Breast epithelium (tissue), 4 donors: ENCODE measurements around the gene TRH. TPM values are rescaled to one million over a fixed set of nuclear protein-coding genes. Genes with fewer than 3 reads are reported as not detected.
A peak's percentile ranks its signal among the peaks of the same experiment; 100 is the strongest.

ENCODE experiments used
- DNase-seq, 2 donors: peaks; one replicate each; pipeline ENCODE4 v3.0.0-alpha.2; 2019; ENCODE audit warnings: low spot score in 2 of 2
- H3K27ac ChIP-seq, 2 donors: fragments of 200-600 bp; sonication (generic) in 1 of 2; one replicate each; pipeline ENCODE4 v1.5.1; 2016 to 2019; ENCODE audit warnings: mild to moderate bottlenecking in 1 of 2
- H3K27me3 ChIP-seq, 2 donors: fragments of 200-600 bp; sonication (generic) in 1 of 2; one replicate each; pipeline versions ENCODE4 v1.5.1 to v1.6.0; 2017 to 2019; ENCODE audit warnings: control low read depth in 1 of 2, mild to moderate bottlenecking in 1 of 2
- H3K36me3 ChIP-seq: fragments of 200-600 bp; one replicate; pipeline ENCODE4 v1.5.1; 2019
- H3K4me1 ChIP-seq, 2 donors: fragments of 200-600 bp; sonication (generic); one replicate each; pipeline ENCODE4 v1.5.1; 2016 to 2019; ENCODE audit warnings: control low read depth in 1 of 2
- H3K4me3 ChIP-seq, 3 donors: fragments of 200-600 bp; sonication (generic); 1 replicate in 2 of 3; 2 replicates in 1 of 3; pipeline ENCODE4 v1.5.1; 2016 to 2019; ENCODE audit warnings: mild to moderate bottlenecking in 3 of 3, moderate library complexity in 2 of 3
- H3K9me3 ChIP-seq, 2 donors: fragments of 200-600 bp; sonication (generic) in 1 of 2; one replicate each; pipeline ENCODE4 v1.5.1; 2016 to 2019; ENCODE audit warnings: control low read depth in 1 of 2
- CTCF ChIP-seq, 3 donors: fragments of 450-650 bp; IDR thresholded peaks; one replicate each; pipeline ENCODE4 v1.5.1; 2016 to 2017; ENCODE audit warnings: antibody characterized with exemption in 3 of 3, mild to moderate bottlenecking in 3 of 3, moderate library complexity in 3 of 3
- POLR2A ChIP-seq: fragments of 450-650 bp; IDR thresholded peaks from one replicate; pipeline ENCODE4 v1.6.1; 2016; ENCODE audit warnings: antibody characterized with exemption, mild to moderate bottlenecking, moderate library complexity
- POLR2AphosphoS5 ChIP-seq, 3 donors: sonication (generic); formaldehyde crosslinking; IDR thresholded peaks; one replicate each; pipeline ENCODE4 v1.6.1; 2017; ENCODE audit warnings: antibody characterized with exemption in 3 of 3
- intact Hi-C: fragments of 100-400 bp; cut with DNase I; formaldehyde crosslinking; loops from one replicate; pipeline ENCODE4 v1.15.1; 2023; ENCODE audit warnings: low total_unique reads
- total RNA-seq, 3 donors: library from RNA; depleted of rRNA; stranded (reverse); fragments of >200 nt; gene quantifications; one replicate each; pipeline ENCODE4 v1.1.0, GENCODE V29; 2016

TRH gene
- total RNA-seq, 3 donors from 2014 or later = not detected

- no peak for DNase-seq
- Histone ChIP-seq H3K27me3 (peaks cover 2 to 50% of the 10 kb centered on the region in 2 donors), H3K4me1 (peaks cover 0 to 9% of the 10 kb centered on the region in 2 donors)
These were observed 1.2 kb downstream of the TRH start for GRCh38 chr3:129975705-129976048.

DNA sequence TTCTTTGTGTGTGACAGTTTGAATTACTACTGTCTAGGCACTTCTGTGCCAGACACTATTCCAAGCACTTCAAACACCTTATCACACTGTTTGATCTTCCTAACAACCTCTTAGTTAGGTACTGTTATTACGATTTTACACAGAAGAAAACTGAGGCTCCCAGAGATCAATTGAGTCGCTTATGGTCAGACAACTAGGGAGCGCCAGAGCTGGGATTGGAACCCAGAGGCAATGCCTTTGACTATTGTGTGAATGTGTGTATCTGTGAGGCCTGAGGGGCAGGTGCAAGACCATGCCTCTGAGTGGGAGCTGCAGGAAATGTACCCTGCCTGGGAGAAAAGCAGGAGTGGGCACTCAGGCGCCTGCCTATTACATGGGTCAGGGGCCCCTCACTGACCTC lies 1.8 kb downstream of the TRH start:
- Histone ChIP-seq H3K4me1 (peaks cover 0 to 9% of the 10 kb centered on the region in 2 donors), H3K4me3 (no peak overlapping the region), H3K9me3 (no peaks in the 10 kb centered on the region), H3K27ac (no peak overlapping the region), H3K27me3 (peaks cover 2 to 50% of the 10 kb centered on the region in 2 donors), H3K36me3 (no peaks in the 10 kb centered on the region)
- no peak for TF ChIP-seq CTCF (IDR thresholded peaks at IDR 0.05)
- no peak for TF ChIP-seq POLR2A
- no peak for TF ChIP-seq POLR2AphosphoS5 (IDR thresholded peaks at IDR 0.05)
- intact Hi-C loops = no loop called here
- no peak for DNase-seq

More at GRCh38 chr3:129975705-129976048, 1.2 kb downstream of the TRH start:
- no peak overlapping the region for H3K27ac ChIP-seq
- H3K4me3 ChIP-seq = peak overlapping the region in 2 of 3 donors; percentile 25 to 60
- TF ChIP-seq POLR2A (no peak), CTCF (IDR thresholded peaks at IDR 0.05) (no peak), POLR2AphosphoS5 (IDR thresholded peaks at IDR 0.05) (no peak)
- no peaks in the 10 kb centered on the region for H3K9me3 ChIP-seq
- intact Hi-C loops = no loop called here
- H3K36me3 ChIP-seq = no peaks in the 10 kb centered on the region

GRCh38 chr3:129978123-129978522 lies 3.6 kb downstream of the TRH start:
- DNase-seq = no peak
- Histone ChIP-seq H3K27me3 (peaks cover 2 to 50% of the 10 kb centered on the region in 2 donors), H3K9me3 (no peaks in the 10 kb centered on the region), H3K36me3 (no peaks in the 10 kb centered on the region), H3K27ac (no peak overlapping the region), H3K4me3 (no peak overlapping the region), H3K4me1 (peaks cover 0 to 9% of the 10 kb centered on the region in 2 donors)
- intact Hi-C loops = no loop called here
- TF ChIP-seq CTCF (IDR thresholded peaks at IDR 0.05) (no peak), POLR2A (no peak), POLR2AphosphoS5 (IDR thresholded peaks at IDR 0.05) (no peak)

DNA sequence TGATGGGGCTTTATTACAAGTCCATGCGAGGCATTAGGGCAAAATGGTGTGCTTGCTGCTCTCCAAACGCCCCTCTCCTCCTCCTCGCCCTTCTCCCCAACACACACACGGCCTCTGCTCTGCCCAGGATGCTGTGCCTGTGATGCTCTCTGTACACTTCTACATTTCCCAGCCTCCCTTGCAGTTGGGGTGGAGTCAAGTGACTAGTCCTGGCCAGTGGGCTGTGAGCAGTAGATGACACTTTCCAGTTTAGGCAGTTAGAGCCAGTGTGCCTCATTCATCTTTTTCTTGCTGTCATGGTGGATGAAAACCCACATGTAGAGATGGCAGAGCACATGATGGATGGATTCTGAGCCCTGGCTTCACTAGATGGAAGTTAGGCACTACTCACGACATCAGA lies 5.4 kb downstream of the TRH start:
- H3K27me3 ChIP-seq = peaks cover 0 to 43% of the 10 kb centered on the region in 2 donors
- H3K9me3 ChIP-seq = no peaks in the 10 kb centered on the region
- no peaks in the 10 kb centered on the region for H3K36me3 ChIP-seq
- DNase-seq = no peak
- H3K4me3 ChIP-seq = no peak overlapping the region
- intact Hi-C loops = no loop called here
- H3K4me1 ChIP-seq = peaks cover 0 to 8% of the 10 kb centered on the region in 2 donors
- TF ChIP-seq POLR2A (no peak), POLR2AphosphoS5 (IDR thresholded peaks at IDR 0.05) (no peak), CTCF (IDR thresholded peaks at IDR 0.05) (no peak)
- H3K27ac ChIP-seq = no peak overlapping the region

DNA sequence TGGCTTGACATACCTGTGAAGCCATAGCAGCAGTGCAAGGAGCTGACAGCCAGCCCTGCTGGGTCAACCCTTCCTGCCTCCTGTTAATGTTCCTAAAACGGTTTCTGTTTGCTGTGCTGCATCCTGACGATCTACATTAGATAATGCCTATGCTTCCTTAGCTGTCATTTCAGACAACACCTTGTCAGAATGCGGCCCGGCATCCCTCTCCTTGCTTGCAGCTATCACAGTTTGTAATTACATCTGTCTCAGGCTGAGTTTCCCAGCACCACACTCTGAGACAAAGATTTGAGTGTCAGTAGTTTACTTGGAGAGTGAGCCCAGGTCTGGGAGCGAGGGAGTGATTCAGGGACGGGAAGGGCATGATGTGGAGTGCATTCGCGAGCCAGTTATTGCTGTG lies 9.0 kb downstream of the TRH start:
- H3K9me3 ChIP-seq = no peaks in the 10 kb centered on the region
- peaks cover 0 to 7% of the 10 kb centered on the region in 2 donors for H3K27me3 ChIP-seq
- TF ChIP-seq POLR2AphosphoS5 (IDR thresholded peaks at IDR 0.05) (no peak), CTCF (IDR thresholded peaks at IDR 0.05) (no peak), POLR2A (no peak)

More for the DNA sequence above, 9.0 kb downstream of the TRH start:
- Histone ChIP-seq H3K4me3 (no peak overlapping the region), H3K36me3 (no peaks in the 10 kb centered on the region), H3K27ac (no peak overlapping the region), H3K4me1 (no peaks in the 10 kb centered on the region)
- DNase-seq = no peak
- intact Hi-C loops = no loop called here
